ENCODE results near the gene SCARF2. TPM values are rescaled to one million over a fixed set of nuclear protein-coding genes. Genes with fewer than 3 reads are reported as not detected.
"Not testable (repeated sequence)": the region's sequence is repeated elsewhere in the genome, so short reads cannot be mapped to it uniquely, and the experiment has no call there.

Gene SCARF2
- total and polyA plus RNA-seq, 3 donors from 2014 or later: 3.3 to 12.3 (median 10.4) TPM

DNA sequence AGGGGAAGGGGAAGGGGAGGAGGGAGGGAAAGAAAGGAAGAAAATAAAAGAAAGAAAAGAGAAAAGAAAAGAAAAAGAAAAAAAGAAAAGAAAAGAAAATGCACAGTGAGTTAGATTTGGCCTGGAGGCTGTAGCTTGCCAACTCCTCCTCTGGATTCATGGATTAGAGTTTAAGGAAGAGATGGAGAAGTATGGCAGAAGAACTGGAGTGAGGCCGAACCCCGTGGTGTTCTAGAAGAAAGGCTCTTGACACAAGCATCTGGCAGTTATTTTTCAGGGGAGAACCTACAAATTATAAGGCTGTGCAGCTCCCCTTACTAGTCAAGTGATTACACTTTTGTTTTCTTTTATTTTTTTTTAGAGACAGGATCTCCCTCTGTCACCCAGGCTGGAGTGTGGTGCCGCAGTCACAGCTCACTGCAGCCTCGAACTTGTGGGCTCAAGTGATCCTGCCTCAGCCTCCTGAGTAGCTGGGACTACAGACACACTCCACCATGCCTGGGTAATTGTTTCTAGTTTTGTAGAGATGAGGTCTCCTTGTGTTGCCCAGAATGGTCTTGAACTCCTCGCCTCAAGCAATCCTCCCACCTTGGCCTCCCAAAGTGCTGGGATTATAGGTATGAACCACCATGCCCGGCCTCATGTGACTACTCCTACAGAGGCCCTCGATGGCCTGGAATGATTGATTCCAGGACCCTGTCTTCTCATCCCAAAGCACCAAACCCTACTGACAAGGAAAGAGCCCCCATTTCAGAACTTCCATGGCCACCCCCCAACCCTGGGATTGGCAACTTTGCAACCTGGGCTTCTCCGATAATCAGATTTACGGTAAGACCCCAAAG is 24.2 kb downstream of the SCARF2 start:
- Histone ChIP-seq H3K27ac (no peak overlapping the region), H3K4me3 (no peak overlapping the region), H3K27me3 (no peaks in the 10 kb centered on the region), H3K36me3 (ENCODE audit: low read depth, missing control alignments) (no peaks in the 10 kb centered on the region), H3K4me1 (no peaks in the 10 kb centered on the region), H3K9me3 (no peaks in the 10 kb centered on the region)
- TF ChIP-seq, protein P1, sequence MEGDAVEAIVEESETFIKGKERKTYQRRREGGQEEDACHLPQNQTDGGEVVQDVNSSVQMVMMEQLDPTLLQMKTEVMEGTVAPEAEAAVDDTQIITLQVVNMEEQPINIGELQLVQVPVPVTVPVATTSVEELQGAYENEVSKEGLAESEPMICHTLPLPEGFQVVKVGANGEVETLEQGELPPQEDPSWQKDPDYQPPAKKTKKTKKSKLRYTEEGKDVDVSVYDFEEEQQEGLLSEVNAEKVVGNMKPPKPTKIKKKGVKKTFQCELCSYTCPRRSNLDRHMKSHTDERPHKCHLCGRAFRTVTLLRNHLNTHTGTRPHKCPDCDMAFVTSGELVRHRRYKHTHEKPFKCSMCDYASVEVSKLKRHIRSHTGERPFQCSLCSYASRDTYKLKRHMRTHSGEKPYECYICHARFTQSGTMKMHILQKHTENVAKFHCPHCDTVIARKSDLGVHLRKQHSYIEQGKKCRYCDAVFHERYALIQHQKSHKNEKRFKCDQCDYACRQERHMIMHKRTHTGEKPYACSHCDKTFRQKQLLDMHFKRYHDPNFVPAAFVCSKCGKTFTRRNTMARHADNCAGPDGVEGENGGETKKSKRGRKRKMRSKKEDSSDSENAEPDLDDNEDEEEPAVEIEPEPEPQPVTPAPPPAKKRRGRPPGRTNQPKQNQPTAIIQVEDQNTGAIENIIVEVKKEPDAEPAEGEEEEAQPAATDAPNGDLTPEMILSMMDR (IDR thresholded peaks at IDR 0.05): no peak
- no peak for TF ChIP-seq POLR2A (IDR thresholded peaks at IDR 0.05)
- no peak for DNase-seq
- WGBS, 2 donors: 93 to 97% methylated on average over 9 of the region's 9 CpGs
- intact Hi-C loops (cut with DNase I; ENCODE audit: low total_unique reads): no loop called here

DNA sequence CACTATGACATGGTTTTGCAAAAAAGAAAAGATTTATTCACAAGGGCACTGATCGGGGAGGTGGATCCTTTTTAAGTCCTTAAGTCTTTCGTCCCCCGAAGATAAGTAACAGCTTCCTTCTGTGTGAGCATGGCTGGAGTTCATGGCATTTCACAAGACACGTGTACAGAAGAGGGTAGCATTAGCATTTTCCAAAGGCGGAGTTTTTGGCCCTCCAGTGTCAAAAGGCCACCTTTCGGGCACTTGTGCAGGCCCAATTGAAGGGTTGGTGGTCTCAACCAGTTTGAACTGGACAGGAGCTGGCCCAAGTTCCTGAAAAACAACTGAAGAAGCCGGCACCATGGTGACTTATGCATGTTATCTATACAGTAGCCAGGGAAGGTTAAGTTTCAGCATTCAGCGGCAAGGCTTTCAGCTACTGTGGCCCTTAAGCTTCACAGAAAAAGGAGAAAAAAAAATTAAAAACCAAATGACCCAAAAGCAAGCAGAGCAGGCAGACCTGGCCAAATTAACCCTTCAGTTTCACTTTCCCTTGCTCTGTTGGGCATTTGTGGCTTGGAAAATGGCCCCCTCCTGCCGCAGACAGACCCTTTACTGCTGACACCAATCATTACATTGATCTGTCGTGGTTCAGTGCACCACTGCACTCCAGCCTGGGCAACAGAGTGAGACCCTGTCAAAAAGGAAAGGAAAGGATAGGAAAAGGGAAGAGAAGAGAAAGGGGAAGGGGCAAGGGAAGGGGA is 25.0 kb downstream of the SCARF2 start:
- no peaks in the 10 kb centered on the region for H3K27me3 ChIP-seq
- 72% methylated on average over 10 of the region's 10 CpGs for WGBS, 2 donors
- no peaks in the 10 kb centered on the region for H3K9me3 ChIP-seq
- DNase-seq: no peak
- H3K27ac ChIP-seq: no peak overlapping the region
- no peak overlapping the region for H3K4me3 ChIP-seq
- H3K4me1 ChIP-seq: no peaks in the 10 kb centered on the region
- intact Hi-C loops (cut with DNase I; ENCODE audit: low total_unique reads): no loop called here
- H3K36me3 ChIP-seq (ENCODE audit: low read depth, missing control alignments): no peaks in the 10 kb centered on the region
- TF ChIP-seq, protein P1 (IDR thresholded peaks at IDR 0.05): no peak
- no peak for TF ChIP-seq POLR2A (IDR thresholded peaks at IDR 0.05)

GRCh38 chr22:20409385-20409784 is 28.2 kb downstream of the SCARF2 start:
- H3K36me3 ChIP-seq (ENCODE audit: low read depth, missing control alignments); DNase-seq; H3K9me3 ChIP-seq; intact Hi-C loops (cut with DNase I; ENCODE audit: low total_unique reads); H3K4me1 ChIP-seq; H3K4me3 ChIP-seq; H3K27me3 ChIP-seq; H3K27ac ChIP-seq: not testable (repeated sequence)
- WGBS, 2 donors: 91 to 94% methylated on average over 3 of the region's 3 CpGs

GRCh38 chr22:20408891-20409290 is 28.7 kb downstream of the SCARF2 start:
- H3K4me3 ChIP-seq: no peak overlapping the region
- H3K36me3 ChIP-seq (ENCODE audit: low read depth, missing control alignments): no peaks in the 10 kb centered on the region
- intact Hi-C loops (cut with DNase I; ENCODE audit: low total_unique reads): no loop called here
- DNase-seq: no peak
- no peak overlapping the region for H3K27ac ChIP-seq
- no peaks in the 10 kb centered on the region for H3K4me1 ChIP-seq
- TF ChIP-seq, protein P1 (IDR thresholded peaks at IDR 0.05): no peak
- TF ChIP-seq POLR2A (IDR thresholded peaks at IDR 0.05): no peak
- H3K27me3 ChIP-seq: no peaks in the 10 kb centered on the region
- WGBS, 2 donors: 98% methylated on average over 4 of the region's 4 CpGs
- no peaks in the 10 kb centered on the region for H3K9me3 ChIP-seq

DNA sequence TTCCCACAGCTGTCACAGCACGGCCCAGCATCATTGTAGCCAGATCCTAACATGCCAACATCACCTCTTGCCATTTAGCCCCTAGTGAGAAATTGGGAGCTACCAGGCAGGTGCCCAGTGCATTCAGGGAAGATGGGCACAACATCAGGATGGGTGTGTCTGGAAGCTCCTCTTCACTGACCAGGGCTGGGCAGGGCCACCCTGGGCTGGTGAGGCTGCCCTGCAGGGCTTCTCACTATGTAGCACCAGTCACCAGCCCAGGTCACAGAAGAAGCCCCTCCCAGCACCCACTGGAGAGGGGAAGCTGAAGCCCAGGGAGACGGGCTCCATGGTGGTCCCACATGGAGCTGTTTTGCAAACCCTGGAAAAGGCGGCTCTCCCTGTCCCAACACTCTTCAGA is 29.8 kb downstream of the SCARF2 start:
- H3K27ac ChIP-seq: no peak overlapping the region
- no peaks in the 10 kb centered on the region for H3K27me3 ChIP-seq
- TF ChIP-seq, protein P1 (IDR thresholded peaks at IDR 0.05): no peak
- no peak for TF ChIP-seq POLR2A (IDR thresholded peaks at IDR 0.05)
- H3K4me1 ChIP-seq: no peaks in the 10 kb centered on the region
- no peaks in the 10 kb centered on the region for H3K36me3 ChIP-seq (ENCODE audit: low read depth, missing control alignments)
- intact Hi-C loops (cut with DNase I; ENCODE audit: low total_unique reads): no loop called here
- H3K9me3 ChIP-seq: no peaks in the 10 kb centered on the region
- DNase-seq: no peak
- H3K4me3 ChIP-seq: no peak overlapping the region
- 74 to 97% methylated on average over 3 of the region's 3 CpGs for WGBS, 2 donors

Measured in testis (tissue), 3 donors.